GM21619 (cell line): ENCODE results near the gene MCTP1.
"Not testable (repeated sequence)": the region's sequence is repeated elsewhere in the genome, so short reads cannot be mapped to it uniquely, and the experiment has no call there.

Experiments
- ATAC-seq: cut with Tn5 transposase; IDR thresholded peaks from one replicate; pipeline ENCODE4 v1.9.1; 2021; ENCODE audit not compliant: unreplicated experiment

The MCTP1 gene

GRCh38 chr5:94832685-94833084 is 452.2 kb downstream of the MCTP1 start:
- no peak for ATAC-seq

GRCh38 chr5:94830520-94830919 is 454.4 kb downstream of the MCTP1 start:
- peak; percentile 58 for ATAC-seq

DNA sequence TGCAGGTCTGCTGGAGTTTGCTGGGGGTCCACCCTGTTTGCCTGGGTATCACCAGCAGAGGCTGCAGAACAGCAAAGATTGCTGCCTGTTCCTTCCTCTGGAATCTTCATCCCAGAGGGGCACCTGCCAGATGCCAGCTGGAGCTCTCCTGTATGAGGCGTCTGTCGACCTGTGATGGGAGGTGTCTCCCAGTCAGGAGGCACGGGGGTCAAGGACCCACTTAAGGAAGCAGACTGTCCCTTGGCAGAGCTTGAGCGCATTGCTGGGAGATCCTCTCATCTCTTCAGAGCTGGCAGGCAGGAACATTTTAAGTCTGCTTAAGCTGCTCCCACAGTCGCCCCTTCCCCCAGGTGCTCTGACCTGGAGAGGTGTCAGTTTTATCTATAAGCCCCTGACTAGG is 456.7 kb downstream of the MCTP1 start:
- ATAC-seq: not testable (repeated sequence)

- ATAC-seq: no peak
Measured at GRCh38 chr5:94820488-94820887, 464.4 kb downstream of the MCTP1 start.

- no peak for ATAC-seq
Measured at GRCh38 chr5:94818904-94819303, 466.0 kb downstream of the MCTP1 start.

DNA sequence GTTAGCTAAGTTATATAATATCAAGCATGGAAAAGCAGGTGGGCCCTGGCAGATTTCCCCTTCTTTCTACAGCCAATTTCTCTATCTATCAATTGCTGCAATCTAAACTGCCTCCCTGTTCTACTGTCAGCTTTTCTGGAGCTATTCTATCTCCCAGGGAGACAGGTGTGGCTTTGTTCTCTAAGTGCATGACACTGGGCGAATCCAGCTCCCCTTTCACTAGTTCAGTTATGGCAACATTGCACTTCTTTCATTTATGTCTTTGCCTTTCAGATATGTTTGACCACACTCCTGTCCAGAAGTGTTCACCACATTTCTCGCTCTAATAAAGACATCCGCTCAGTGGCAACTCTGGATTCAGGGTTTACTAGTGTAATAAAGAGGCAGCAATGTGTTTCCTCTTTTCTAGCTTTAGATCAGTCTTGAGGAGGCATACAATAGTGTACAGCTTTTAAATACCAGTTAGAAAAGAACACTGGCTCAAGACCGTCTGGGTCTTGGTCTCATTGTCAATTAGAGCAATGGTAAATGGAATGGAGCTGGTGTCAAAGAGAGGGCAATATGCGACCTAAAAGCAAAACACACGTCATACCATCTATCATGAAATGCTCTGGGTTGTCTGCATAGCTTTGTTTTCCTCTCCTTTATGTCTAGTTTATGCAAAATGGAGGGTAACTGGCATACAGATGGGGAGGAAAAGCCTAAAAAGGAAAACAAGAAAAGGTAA is 469.4 kb downstream of the MCTP1 start:
- no peak for ATAC-seq

- ATAC-seq: no peak
Measured at GRCh38 chr5:94812232-94812631, 472.7 kb downstream of the MCTP1 start.

DNA sequence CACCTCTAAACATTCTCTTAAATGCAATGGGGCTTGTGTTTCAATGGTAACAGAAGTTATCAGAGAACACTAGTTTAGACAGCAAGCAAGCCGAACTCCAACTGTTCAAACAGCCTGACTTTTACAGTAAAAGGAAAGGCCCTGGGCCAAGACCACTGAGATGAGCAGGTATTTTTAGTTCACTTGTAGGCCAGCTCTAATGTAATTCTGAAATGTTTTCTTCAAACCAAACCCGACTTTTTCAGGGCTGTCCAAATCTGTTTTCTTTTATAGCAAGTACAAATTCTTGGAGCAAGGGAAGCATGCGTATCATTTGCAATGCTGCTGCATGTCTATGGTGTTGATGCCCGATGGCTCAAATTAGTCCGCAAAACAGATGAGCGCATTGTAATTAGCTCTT is 473.6 kb downstream of the MCTP1 start:
- ATAC-seq: no peak

- ATAC-seq: no peak
Measured at GRCh38 chr5:94810877-94811276, 474.0 kb downstream of the MCTP1 start.

DNA sequence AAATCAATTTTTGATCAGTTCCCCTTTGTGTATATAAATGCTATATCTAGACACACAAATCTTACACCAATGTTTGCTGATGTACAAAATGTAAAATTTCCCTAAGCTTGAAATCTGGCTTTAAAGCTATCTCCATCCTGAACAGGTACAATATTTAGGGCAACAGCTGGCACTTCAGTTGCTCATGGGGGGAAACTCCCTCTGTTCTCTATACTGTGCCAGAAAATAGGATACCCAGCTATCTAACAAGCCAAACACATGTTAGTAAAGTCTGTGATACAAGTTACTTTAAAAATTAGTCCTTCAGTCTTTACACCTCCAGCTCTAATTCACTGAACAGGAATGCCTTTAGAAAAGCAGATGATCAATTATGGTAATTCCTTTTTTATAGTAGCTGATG is 474.6 kb downstream of the MCTP1 start:
- ATAC-seq: no peak

GRCh38 chr5:94808497-94808896 is 476.4 kb downstream of the MCTP1 start:
- ATAC-seq: no peak

DNA sequence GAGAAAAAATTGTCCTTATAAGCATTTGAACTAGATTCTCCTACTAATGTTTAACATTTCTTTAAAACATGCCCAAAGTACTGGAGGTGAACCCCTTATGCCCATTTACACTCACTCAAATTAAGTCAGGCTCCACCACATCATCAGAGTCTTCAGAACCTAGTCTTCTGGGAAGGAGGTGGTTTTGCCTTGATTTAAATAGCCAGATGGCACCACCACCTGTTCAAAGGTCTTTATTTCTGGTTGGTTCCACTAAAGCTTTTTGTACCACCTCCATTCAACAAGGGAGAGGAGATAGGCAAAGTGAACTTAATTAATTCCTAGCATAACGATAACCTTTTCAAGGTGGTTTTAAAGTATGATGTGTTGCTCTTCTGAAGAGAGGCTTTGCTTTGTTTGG is 476.9 kb downstream of the MCTP1 start:
- no peak for ATAC-seq

GRCh38 chr5:94802450-94802849 is 482.4 kb downstream of the MCTP1 start:
- ATAC-seq: no peak

GRCh38 chr5:94796586-94796985 is 488.3 kb downstream of the MCTP1 start:
- no peak for ATAC-seq

DNA sequence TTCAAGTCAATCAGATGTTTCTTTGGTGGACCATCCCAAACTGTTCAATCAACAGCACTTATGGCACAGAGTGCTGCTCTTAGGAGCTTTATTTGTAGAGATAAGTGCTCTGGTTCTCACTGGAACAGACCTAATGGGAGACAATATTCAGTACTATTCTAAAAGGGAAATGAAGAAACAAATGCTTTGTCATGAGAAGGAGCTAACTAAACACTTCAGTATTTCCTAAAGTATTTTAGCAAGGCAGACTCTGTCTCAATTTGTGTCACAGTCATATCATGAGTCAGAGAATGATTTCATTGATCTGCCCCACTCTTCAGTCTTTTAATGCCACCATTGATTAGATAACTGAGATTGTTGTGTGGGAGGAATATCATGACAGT is 491.1 kb downstream of the MCTP1 start:
- ATAC-seq: peak; percentile 34

DNA sequence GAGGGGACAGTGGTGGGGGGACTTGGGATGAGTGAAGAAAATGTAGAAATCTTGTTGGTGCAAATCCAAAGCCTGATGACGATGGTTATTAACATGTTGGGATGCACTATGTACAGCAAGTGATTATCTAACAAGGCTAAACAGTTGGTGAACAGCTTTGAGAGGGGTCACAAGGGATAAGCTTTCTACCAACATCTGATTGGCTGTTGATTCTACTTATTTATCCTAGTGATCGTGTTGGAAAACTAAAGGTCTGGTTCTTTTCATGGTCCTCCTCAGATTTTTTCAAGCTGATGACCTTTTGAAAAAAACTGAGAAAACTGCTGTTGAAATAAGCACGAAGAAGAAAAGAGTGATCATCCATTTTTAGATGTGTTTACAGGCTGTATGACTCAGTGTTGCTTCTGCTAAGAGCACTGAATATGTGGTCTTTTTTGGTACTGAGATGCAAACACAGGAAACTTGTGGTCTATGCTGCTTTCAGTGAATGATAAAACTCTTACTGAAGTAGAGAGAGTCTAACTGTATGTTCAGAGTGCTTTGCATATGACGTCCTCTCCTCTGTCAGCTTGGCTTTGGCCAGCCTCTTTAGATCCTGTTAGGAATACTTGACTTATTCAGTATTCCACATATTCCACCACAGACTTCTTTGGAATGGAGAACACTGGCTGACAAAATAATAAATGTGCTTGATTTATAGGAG is 491.6 kb downstream of the MCTP1 start:
- peak; percentile 100 for ATAC-seq

DNA sequence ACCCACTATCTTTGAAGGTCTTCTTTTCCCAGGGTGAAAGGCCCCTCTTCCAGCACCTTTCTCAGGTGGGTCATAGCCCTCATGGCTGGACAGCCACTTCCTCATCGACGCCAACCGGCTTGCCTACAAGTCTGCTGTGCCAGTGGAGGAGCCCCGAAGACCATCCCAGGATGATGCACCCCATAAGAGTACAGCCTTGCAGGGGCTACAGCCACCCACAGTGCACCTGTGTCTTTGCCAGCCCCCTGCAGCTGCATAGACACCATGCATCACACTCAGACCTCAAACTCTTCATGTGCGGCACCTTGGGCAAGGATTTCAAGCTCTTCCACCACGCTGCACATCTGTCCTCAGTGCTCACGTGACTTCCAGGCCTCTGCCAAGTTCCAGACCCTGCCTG is 493.1 kb downstream of the MCTP1 start:
- ATAC-seq: no peak

GRCh38 chr5:94788527-94788926 is 496.4 kb downstream of the MCTP1 start:
- ATAC-seq: no peak

- ATAC-seq: no peak
Measured at GRCh38 chr5:94784536-94785505, 500.1 kb downstream of the MCTP1 start.

DNA sequence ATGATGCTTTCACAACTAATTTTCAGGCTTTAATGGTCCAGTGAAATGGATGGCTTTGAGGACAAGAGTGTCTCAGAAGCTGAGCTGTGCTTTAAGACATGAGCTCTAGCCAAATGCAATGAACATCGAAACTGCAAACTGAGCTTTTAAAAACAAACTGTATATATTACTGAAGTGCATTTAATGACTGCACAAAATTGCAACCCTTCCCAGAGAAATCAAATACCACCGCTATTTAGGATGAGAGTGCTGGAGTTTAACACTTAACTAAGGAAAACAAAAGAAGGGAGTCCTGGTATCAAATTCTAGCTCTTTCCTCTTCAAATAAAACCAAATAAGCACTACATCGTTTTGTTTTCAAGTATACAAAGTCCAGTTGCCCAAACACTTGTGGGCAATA is 502.5 kb downstream of the MCTP1 start:
- ATAC-seq: no peak

DNA sequence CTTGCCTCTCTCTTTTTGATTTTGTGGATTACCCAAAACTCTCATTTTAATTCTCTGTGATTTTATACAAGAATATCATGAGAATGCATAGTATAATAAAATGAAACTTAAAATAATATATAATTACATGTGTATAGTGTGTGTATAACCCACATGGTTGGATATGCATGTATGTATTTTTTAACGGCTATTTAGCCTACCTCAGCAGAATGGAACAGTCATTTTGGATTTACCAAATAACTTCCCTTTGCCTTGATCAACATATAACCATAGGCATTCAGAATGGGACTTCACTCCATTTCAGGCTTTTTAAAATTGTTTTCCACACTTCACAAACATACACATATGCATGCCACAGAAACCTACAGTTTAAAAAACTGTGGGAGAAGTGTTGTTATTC is 505.2 kb downstream of the MCTP1 start:
- ATAC-seq: no peak

DNA sequence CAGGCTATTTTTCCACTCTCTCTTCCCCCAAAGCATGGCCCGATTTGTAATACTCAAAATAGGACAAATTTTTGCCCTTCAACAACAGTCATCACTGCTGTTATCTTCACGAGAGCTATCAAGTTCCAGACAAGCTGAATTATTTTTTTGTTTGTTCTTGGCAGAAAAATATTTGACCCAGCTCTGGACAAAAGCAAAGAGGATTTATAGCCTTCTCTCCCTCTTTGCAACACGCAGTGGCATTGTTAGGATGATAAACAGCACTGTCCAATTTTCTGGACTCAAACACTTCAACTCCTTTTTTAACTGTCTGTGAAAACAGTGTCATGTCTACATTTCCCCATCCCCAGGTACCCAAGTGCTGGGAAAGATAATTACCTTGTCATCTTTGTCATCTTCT is 506.2 kb downstream of the MCTP1 start:
- ATAC-seq: no peak
